GM19395 (cell line): ENCODE results near the gene RBM20.
A peak's percentile ranks its signal among the peaks of the same experiment; 100 is the strongest.
"Not testable (repeated sequence)": the region's sequence is repeated elsewhere in the genome, so short reads cannot be mapped to it uniquely, and the experiment has no call there.

ENCODE experiments used
- ATAC-seq: cut with Tn5 transposase; IDR thresholded peaks from one replicate; pipeline ENCODE4 v1.9.1; 2021; ENCODE audit warnings: mild to moderate bottlenecking, moderate library complexity; ENCODE audit not compliant: unreplicated experiment

Gene RBM20

DNA sequence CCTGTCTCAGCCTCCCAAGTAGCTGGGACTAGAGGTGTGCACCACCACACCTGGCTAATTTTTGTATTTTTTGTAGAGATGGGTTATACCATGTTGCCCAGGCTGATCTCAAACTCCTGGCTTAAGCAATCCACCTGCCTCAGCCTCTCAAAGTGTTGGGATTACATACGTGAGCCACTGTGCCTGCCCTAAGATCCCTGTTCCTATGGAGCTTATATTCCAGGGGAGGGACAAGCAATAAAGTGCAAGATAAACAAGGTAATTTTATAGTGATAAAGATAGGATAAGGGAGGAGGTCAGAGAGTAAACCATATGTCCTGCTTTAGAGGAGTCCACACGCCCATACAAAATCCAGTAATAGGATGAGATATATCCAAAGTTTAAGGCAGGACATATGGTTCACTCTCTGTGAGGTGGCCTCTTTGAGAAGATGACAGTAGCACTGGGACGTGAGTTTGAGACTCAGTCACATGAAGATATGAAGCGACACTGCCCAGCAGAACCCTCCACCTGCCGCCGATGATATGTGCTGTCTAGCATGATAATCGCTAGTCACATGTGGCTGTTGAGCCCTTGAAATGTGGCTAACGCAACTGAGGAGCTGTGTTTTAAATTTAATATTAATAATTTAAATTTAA is 114.1 kb downstream of the RBM20 start:
- no peak for ATAC-seq

DNA sequence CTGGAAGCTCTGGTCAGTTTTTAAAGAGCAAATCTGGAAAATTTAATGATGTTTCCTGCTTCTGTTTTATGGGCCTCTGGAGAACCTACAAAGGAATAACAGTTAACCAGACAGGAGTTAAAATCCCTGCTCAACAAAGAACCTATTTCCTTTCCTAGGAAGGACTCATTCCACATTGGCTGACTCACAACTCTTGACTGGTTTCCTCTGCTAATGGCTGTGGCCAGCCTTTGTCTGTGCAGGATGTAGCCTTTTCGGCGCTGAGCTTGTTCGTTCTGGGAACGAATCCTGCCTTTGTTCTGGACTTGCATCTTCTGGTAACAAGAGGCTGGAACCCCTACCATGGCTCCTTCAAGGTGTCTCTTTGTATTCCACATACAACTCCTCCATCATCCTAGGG is 114.8 kb downstream of the RBM20 start:
- no peak for ATAC-seq

DNA sequence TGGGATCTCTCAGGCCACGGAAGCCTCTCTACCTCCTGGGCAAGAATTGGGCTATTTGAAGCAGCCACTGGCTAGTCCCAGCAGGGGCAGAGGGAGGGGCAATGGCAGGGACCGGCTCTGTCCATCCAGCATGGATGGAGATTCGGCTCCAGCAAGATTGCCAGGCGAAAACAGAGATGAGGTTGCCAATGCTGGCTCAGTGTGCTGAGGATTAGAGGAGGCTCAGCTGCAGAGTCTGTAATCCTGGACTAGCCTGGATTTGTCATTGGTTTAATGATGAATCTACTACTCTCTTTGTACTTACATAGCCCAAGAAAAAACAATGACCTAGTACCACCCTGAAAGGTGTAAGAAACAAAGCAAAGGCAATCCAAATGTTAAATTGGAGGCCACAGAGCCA is 115.4 kb downstream of the RBM20 start:
- ATAC-seq: no peak

GRCh38 chr10:110762109-110762848 is 118.1 kb downstream of the RBM20 start:
- no peak for ATAC-seq

DNA sequence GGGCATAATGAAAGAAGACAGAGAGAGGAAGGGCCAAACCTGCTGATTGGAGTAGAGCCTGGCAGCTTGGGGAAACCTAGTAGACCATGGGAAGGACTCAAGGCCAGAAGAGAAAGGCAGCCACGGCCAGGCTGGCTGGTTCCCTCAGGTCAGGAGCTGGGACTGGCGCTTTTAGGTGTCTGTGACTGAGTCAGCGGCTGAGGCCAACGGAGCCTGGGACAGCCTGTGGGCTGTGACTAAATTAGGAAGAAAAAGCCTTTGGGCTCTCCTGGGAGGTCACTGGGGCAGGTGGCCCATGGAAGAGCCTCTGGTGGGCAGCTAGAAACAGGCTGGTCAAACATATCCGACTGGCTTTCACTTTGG is 118.7 kb downstream of the RBM20 start:
- no peak for ATAC-seq

DNA sequence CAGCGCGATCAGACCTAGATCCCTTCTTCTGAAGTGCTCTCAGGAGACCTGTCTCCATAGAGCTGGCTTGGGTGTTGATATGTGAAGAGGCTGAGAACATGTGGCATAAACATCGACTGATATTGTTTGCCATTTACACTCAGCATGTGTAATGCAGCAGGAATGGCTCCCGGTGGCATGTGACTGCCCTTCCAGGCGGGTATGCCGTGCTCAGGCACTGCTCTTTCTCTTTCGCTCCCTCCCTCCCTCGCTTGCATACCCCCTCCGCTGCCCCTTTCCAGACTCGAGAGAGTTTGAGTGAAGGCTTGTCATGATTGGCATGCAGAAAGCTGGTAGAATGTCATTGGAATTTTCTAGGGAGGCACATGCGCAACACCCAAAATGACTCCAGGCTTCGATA is 120.2 kb downstream of the RBM20 start:
- ATAC-seq: no peak

DNA sequence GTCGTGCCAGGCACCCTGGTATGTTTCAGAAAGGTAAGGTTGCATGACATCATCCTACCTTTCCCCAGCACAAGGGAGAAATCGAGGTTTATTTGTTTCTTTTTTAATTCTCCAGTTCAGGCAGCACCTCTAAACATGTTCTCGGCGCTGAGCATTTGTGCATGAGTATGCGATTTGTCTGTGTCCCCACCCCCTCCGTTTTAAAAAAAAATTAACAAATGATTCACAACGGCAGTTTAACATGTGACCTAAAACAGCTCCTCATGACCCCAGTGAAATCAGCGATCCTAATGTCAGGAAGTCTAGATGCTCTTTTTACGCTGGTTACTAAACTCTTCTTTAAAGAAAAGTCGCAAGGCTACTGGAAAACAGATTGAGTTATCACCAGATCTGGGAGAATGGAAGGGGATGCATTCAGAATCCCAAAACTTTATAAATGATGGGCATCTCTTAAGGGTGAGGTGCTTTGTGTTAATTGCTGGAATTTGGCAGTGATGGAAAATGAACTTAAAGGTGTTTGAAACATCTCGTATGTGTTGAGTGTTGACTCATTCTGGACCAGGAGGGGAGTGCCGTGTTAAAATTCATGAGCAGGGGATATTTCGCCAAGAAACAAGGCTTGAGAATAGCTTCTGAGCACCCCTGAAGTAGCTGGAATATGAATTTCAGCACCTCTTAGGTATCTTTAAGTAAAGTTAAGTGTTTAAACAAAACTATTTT is 120.8 kb downstream of the RBM20 start:
- no peak for ATAC-seq

GRCh38 chr10:110765513-110766319 is 121.6 kb downstream of the RBM20 start:
- no peak for ATAC-seq

GRCh38 chr10:110767601-110768000 is 123.5 kb downstream of the RBM20 start:
- ATAC-seq: not testable (repeated sequence)

DNA sequence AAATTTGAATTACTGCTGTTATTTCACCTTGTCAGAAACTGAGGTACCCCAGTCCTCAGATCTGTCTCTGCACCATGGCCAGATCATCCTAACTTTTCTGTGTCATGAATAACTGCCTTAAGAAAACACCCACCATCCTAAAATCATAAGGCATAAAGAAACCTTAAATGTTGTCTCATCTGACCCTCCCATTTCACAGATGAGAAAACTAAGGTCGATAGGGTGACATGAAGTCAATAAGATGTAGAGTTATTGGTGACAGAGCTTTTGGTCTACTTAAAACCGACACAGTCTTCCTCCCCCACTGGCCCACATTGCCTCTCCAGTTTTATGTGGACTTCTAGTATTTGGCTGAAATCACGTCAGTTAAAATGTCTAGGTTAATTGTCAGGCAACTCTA is 126.1 kb downstream of the RBM20 start:
- ATAC-seq: no peak

- no peak for ATAC-seq
Observed at GRCh38 chr10:110771486-110771885, 127.3 kb downstream of the RBM20 start.

DNA sequence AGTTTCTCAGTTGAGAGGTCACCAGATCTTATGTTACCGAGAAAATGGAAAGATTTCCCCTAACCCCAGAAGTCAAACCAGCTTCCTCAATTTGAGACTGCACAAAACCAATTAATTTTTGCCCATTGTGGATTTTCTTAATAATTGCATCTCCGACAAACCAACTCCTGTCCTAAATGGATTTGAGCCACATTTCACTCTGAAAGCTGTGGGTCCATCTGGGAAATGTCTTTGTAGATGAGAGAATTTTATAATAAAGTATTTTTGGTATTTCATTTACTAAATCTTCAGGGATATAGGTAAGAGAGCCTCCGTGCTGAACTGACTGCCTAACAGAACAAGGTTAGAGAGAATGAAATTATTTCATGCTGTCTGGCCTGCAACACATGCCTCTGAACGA is 127.9 kb downstream of the RBM20 start:
- no peak for ATAC-seq

GRCh38 chr10:110772454-110773025 is 128.4 kb downstream of the RBM20 start:
- no peak for ATAC-seq

DNA sequence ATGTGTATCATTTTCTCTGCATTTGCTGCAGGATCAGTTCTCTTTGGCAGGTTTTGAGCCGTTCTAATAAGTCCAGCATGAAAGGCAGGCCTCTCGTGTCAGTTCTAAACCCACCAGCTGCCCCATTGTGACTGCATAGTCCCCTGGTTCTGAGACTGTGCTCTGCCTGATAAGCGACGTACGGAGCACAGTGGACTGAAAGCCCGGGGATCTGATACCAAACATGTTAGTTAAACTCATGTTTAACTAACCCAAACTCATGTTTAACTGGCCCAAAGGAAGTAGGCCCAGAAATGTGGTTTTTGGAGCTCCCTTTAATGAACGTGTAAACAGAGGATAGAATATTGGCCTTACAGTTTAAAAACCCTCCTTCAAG is 129.5 kb downstream of the RBM20 start:
- ATAC-seq: peak; percentile 0

GRCh38 chr10:110774069-110775019 is 130.2 kb downstream of the RBM20 start:
- peak; percentile 98 for ATAC-seq

DNA sequence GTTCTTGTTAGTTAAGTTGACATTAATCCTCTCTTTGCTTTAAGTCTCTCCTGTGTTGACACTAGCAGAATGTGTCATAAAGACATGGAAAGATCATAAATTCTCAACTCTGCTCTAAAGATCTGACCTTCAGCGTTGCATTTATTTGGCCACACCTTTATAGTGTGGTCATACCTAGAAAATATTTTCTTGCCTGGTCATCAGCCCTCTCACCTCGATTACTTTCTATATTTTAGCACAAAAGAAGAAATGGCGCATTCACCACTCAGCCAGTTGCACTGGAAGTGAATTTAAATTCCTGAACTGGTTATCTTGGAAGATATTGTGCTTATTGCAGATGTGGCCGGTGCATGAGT is 130.9 kb downstream of the RBM20 start:
- ATAC-seq: no peak

DNA sequence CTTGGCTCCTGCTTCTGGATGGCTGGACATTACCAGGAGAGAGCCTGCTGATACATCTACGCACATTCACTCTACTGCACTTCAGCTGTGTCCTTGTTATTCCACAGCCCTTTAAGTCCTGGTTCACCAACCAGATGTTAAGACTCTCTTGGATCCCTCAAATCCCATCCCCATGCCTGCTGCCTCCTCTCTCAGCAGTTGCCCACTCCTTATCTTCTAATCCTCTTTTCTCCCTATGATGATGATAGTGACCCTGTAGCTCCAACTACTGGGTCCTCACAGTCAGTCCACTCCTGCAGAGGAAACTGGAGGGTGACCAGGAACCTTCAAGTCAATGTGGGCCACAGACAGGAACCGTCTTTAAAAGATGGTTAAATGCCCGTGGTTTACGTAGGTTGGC is 131.3 kb downstream of the RBM20 start:
- ATAC-seq: no peak

DNA sequence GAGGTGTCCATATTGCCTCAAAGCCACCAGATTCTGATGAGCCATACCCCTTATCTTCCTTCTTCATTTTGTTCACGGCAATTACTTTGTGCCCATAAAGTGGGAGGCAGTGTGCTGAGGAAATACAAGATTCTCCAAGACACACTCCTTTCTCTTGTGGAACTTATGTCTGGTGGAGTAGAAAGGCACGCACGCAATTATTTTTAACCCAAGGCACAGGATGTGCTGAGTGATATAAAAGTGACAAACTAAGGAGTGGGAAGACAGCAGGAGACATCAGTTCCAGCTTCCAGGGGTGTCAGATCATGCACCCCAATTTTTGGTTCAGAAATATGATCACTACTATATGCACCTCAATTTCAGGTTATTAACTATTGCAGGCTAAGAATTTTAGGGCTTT is 132.9 kb downstream of the RBM20 start:
- ATAC-seq: no peak

- no peak for ATAC-seq
Observed at GRCh38 chr10:110777661-110778060, 133.5 kb downstream of the RBM20 start.

DNA sequence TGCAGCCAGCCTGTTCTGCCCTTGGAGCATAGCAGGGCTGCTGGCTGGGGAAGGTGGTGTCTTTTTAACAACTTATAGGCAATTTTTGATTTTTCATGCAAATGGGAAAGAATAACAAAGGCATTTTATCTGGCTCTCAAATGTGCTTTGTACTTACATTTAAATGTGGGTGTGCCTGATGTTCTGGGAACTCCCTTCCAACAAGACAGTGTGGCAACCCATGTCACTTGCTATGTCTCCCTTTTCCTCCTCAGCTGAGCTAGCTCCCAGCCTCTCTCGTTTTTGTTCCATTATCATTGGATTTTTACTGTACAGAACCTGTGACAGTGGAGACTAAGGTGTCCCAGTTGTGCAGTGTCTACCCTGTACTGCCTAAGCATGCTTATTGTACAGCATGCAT is 134.1 kb downstream of the RBM20 start:
- ATAC-seq: no peak
